GM23338 (cell line): Measurements from ENCODE around the gene FRMD1. TPM values are rescaled to one million over a fixed set of nuclear protein-coding genes. Genes with fewer than 3 reads are reported as not detected.

ENCODE experiments used
- ATAC-seq: fragments of 200-7000 bp; cut with Tn5 transposase; 3 replicates; pipeline ENCODE4 v1.9.1; 2020
- DNase-seq: peaks from one replicate; pipeline ENCODE4 v3.0.0-alpha.2; 2015; ENCODE audit warnings: low spot score
- H2AFZ ChIP-seq: fragments of 200-600 bp; sonication (generic); 2 replicates; pipeline ENCODE4 v1.8.0; 2016; ENCODE audit warnings: antibody characterized with exemption, mild to moderate bottlenecking, moderate library complexity
- H3F3A ChIP-seq: fragments of 200-600 bp; sonication (generic); replicated peaks from 2 replicates; pipeline ENCODE4 v1.8.0; 2017; ENCODE audit warnings: antibody characterized with exemption, mixed run types, low read depth
- H3K27ac ChIP-seq: fragments of 200-600 bp; sonication (generic); 2 replicates; pipeline ENCODE4 v1.6.1; 2016; ENCODE audit warnings: low read depth
- H3K27me3 ChIP-seq: fragments of 200-600 bp; sonication (generic); 2 replicates; pipeline ENCODE4 v1.8.0; 2016; ENCODE audit warnings: mild to moderate bottlenecking, mixed run types, moderate library complexity; ENCODE audit not compliant: insufficient read depth
- H3K36me3 ChIP-seq: fragments of 200-600 bp; sonication (generic); 2 replicates; pipeline ENCODE4 v1.8.0; 2016; ENCODE audit warnings: mild to moderate bottlenecking; ENCODE audit not compliant: insufficient read depth
- H3K4me1 ChIP-seq: fragments of 200-600 bp; sonication (generic); 2 replicates; pipeline ENCODE4 v1.8.0; 2016; ENCODE audit warnings: mild to moderate bottlenecking, moderate library complexity; ENCODE audit not compliant: insufficient read depth
- H3K4me2 ChIP-seq: fragments of 200-600 bp; sonication (generic); 2 replicates; pipeline ENCODE4 v1.7.1; 2017; ENCODE audit warnings: mixed run types
- H3K4me3 ChIP-seq: fragments of 200-600 bp; sonication (generic); 2 replicates; pipeline ENCODE4 v1.6.1; 2016; ENCODE audit warnings: mixed run types
- H3K79me2 ChIP-seq: fragments of 200-600 bp; sonication (generic); replicated peaks from 2 replicates; pipeline ENCODE4 v1.8.0; 2017; ENCODE audit warnings: mild to moderate bottlenecking; ENCODE audit not compliant: insufficient read depth
- H3K9me2 ChIP-seq: fragments of 200-600 bp; sonication (generic); 2 replicates; pipeline ENCODE4 v1.8.0; 2017; ENCODE audit not compliant: insufficient read depth
- H4K20me1 ChIP-seq: fragments of 200-600 bp; sonication (generic); replicated peaks from 2 replicates; pipeline ENCODE4 v1.8.0; 2017; ENCODE audit warnings: mild to moderate bottlenecking; ENCODE audit not compliant: insufficient read depth
- H3K27ac Mint-ChIP-seq: 2 replicates; pipeline ENCODE4 v1.8.0; 2020; ENCODE audit warnings: inconsistent platforms, mild to moderate bottlenecking, moderate library complexity, mixed read lengths
- H3K27me3 Mint-ChIP-seq: 3 replicates; pipeline ENCODE4 v1.8.0; 2022; ENCODE audit warnings: low read depth, mild to moderate bottlenecking, moderate library complexity, mixed read lengths, inconsistent platforms; ENCODE audit not compliant: insufficient read depth, poor library complexity
- H3K36me3 Mint-ChIP-seq: 3 replicates; pipeline ENCODE4 v1.8.0; 2021; ENCODE audit warnings: low read depth, mild to moderate bottlenecking, inconsistent platforms, moderate library complexity, mixed read lengths
- H3K4me1 Mint-ChIP-seq: 3 replicates; pipeline ENCODE4 v1.8.0; 2020; ENCODE audit warnings: mild to moderate bottlenecking, inconsistent platforms, mixed read lengths
- H3K4me3 Mint-ChIP-seq: 3 replicates; pipeline ENCODE4 v1.8.0; 2021; ENCODE audit warnings: moderate library complexity, mild to moderate bottlenecking, inconsistent platforms, mixed read lengths
- H3K9me3 Mint-ChIP-seq: 3 replicates; pipeline ENCODE4 v1.8.0; 2020; ENCODE audit warnings: moderate library complexity, mild to moderate bottlenecking, inconsistent platforms, mixed read lengths
- CREB1 ChIP-seq: fragments of 250-450 bp; sonication (Bioruptor Pico); IDR thresholded peaks from 2 replicates; pipeline ENCODE4 v1.5.0; 2020; ENCODE audit warnings: low read depth, mild to moderate bottlenecking, moderate library complexity
- EZH2 ChIP-seq: fragments of 200-600 bp; sonication (generic); IDR thresholded peaks from one replicate; pipeline ENCODE4 v1.8.0; 2017; ENCODE audit warnings: antibody characterized with exemption, mild to moderate bottlenecking, low read depth; ENCODE audit not compliant: unreplicated experiment
- EZH2phosphoT487 ChIP-seq: fragments of 200-600 bp; sonication (generic); IDR thresholded peaks from one replicate; pipeline ENCODE4 v1.8.1; 2018; ENCODE audit warnings: antibody characterized with exemption; ENCODE audit not compliant: unreplicated experiment
- NANOG ChIP-seq: IDR thresholded peaks from 2 replicates; pipeline ENCODE4 v1.6.1; 2016; ENCODE audit warnings: antibody characterized with exemption, borderline replicate concordance
- POLR2AphosphoS5 ChIP-seq: IDR thresholded peaks from 2 replicates; pipeline ENCODE4 v1.6.1; 2016; ENCODE audit warnings: antibody characterized with exemption, low read depth
- STAT1 ChIP-seq: IDR thresholded peaks from one replicate; pipeline ENCODE4 v1.6.1; 2016; ENCODE audit warnings: antibody characterized with exemption; ENCODE audit not compliant: unreplicated experiment
- ZNF114 ChIP-seq: fragments of 250-450 bp; sonication (Bioruptor Pico); IDR thresholded peaks from 2 replicates; pipeline ENCODE4 v1.5.0; 2020; ENCODE audit warnings: mild to moderate bottlenecking, moderate library complexity
- ZNF331 ChIP-seq: fragments of 250-450 bp; sonication (Bioruptor Pico); IDR thresholded peaks from 2 replicates; pipeline ENCODE4 v1.5.0; 2020; ENCODE audit warnings: low read depth, mild to moderate bottlenecking, moderate library complexity
- polyA plus RNA-seq: library from polyadenylated mRNA; unstranded; fragments of >200 nt; fragmentation: Nextera tagmentation; extraction: Ambion mirVana; gene quantifications from 2 replicates; pipeline ENCODE4 v1.2.1, GENCODE V29; 2016
- total RNA-seq: library from RNA; depleted of rRNA; stranded (reverse); fragments of >200 nt; shearing (Covaris generic); gene quantifications from 2 replicates; pipeline ENCODE4 v1.2.3, GENCODE V29; 2014
- TF ChIP-seq, protein P1 (sequence below): fragments of 250-450 bp; sonication (Bioruptor Pico); IDR thresholded peaks from 2 replicates; pipeline ENCODE4 v1.5.0; 2020; ENCODE audit warnings: mild to moderate bottlenecking, moderate library complexity

FRMD1 gene
- total and polyA plus RNA-seq, 2 experiments from 2014 or later = 1.0 to 2.0 TPM

DNA sequence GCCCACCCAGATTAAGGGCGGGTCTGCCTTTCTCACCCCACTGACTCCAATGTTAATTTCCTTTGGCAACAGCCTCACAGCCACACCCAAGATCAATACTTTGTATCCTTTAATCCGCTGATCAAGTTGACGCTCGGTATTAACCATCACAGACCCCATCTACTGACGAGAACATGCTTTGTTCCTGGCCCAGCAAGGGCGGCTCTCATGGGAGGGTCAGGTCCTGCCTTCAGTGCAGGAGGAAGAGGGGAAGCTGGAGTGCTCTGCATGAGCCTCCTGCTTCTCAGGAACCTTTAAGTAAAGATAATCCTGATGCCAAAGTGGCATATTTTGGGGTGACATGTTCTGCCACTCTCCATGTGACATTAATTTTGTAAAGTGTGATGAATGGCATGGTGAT, 73.2 kb downstream of the FRMD1 start:
- H4K20me1 ChIP-seq = no peaks in the 10 kb centered on the region
- ATAC-seq (no peak), DNase-seq (no peak)
- Mint-ChIP-seq H3K36me3 (peaks cover 11% of the 10 kb centered on the region), H3K27ac (no peak overlapping the region), H3K4me3 (no peak overlapping the region), H3K9me3 (peaks cover 15% of the 10 kb centered on the region), H3K4me1 (no peaks in the 10 kb centered on the region; the same call in 2 of the 3 replicates), H3K27me3 (peaks cover 6% of the 10 kb centered on the region)
- no peaks in the 10 kb centered on the region for H3K36me3 ChIP-seq
- no peaks in the 10 kb centered on the region for H3K4me1 ChIP-seq
- H3K4me2 ChIP-seq = no peak overlapping the region
- no peaks in the 10 kb centered on the region for H3K9me2 ChIP-seq
- no peak overlapping the region for H3K4me3 ChIP-seq
- no peak overlapping the region for H3K27ac ChIP-seq
- H3K79me2 ChIP-seq = no peaks in the 10 kb centered on the region
- H3K27me3 ChIP-seq = no peaks in the 10 kb centered on the region
- no peak overlapping the region for H2AFZ ChIP-seq
- no peaks in the 10 kb centered on the region for H3F3A ChIP-seq
- TF ChIP-seq ZNF114 (CRISPR knock-in tag) (no peak), POLR2AphosphoS5 (no peak), STAT1 (no peak), EZH2 (no peak)
- TF ChIP-seq, protein P1, sequence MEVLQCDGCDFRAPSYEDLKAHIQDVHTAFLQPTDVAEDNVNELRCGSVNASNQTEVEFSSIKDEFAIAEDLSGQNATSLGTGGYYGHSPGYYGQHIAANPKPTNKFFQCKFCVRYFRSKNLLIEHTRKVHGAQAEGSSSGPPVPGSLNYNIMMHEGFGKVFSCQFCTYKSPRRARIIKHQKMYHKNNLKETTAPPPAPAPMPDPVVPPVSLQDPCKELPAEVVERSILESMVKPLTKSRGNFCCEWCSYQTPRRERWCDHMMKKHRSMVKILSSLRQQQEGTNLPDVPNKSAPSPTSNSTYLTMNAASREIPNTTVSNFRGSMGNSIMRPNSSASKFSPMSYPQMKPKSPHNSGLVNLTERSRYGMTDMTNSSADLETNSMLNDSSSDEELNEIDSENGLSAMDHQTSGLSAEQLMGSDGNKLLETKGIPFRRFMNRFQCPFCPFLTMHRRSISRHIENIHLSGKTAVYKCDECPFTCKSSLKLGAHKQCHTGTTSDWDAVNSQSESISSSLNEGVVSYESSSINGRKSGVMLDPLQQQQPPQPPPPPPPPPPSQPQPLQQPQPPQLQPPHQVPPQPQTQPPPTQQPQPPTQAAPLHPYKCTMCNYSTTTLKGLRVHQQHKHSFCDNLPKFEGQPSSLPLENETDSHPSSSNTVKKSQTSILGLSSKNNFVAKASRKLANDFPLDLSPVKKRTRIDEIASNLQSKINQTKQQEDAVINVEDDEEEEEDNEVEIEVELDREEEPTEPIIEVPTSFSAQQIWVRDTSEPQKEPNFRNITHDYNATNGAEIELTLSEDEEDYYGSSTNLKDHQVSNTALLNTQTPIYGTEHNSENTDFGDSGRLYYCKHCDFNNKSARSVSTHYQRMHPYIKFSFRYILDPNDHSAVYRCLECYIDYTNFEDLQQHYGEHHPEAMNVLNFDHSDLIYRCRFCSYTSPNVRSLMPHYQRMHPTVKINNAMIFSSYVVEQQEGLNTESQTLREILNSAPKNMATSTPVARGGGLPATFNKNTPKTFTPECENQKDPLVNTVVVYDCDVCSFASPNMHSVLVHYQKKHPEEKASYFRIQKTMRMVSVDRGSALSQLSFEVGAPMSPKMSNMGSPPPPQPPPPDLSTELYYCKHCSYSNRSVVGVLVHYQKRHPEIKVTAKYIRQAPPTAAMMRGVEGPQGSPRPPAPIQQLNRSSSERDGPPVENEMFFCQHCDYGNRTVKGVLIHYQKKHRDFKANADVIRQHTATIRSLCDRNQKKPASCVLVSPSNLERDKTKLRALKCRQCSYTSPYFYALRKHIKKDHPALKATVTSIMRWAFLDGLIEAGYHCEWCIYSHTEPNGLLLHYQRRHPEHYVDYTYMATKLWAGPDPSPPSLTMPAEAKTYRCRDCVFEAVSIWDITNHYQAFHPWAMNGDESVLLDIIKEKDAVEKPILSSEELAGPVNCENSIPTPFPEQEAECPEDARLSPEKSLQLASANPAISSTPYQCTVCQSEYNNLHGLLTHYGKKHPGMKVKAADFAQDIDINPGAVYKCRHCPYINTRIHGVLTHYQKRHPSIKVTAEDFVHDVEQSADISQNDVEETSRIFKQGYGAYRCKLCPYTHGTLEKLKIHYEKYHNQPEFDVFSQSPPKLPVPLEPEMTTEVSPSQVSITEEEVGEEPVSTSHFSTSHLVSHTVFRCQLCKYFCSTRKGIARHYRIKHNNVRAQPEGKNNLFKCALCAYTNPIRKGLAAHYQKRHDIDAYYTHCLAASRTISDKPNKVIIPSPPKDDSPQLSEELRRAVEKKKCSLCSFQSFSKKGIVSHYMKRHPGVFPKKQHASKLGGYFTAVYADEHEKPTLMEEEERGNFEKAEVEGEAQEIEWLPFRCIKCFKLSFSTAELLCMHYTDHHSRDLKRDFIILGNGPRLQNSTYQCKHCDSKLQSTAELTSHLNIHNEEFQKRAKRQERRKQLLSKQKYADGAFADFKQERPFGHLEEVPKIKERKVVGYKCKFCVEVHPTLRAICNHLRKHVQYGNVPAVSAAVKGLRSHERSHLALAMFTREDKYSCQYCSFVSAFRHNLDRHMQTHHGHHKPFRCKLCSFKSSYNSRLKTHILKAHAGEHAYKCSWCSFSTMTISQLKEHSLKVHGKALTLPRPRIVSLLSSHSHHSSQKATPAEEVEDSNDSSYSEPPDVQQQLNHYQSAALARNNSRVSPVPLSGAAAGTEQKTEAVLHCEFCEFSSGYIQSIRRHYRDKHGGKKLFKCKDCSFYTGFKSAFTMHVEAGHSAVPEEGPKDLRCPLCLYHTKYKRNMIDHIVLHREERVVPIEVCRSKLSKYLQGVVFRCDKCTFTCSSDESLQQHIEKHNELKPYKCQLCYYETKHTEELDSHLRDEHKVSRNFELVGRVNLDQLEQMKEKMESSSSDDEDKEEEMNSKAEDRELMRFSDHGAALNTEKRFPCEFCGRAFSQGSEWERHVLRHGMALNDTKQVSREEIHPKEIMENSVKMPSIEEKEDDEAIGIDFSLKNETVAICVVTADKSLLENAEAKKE (CRISPR knock-in tag) = no peak

DNA sequence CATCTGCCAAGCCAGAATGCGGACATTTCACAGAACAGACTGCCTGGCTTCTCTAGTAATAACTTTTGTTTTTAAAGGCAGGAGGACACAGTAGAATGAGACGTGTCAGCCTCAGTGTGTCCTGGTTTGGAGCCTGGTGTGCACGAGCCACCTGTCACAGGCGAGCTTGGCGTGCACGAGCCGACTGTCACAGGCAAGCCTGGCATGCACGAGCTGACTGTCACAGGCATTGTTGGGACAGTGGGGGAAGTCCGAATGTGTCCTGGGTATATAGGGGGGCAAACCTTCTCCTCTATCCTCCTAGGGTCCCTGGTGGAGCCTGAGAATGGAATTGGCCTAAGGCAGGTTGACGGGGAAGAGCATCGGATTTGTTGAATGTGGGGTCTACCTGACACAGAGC, 74.1 kb downstream of the FRMD1 start:
- Histone ChIP-seq H3K27ac (no peak overlapping the region), H3K36me3 (no peaks in the 10 kb centered on the region), H3K4me1 (no peaks in the 10 kb centered on the region), H4K20me1 (no peaks in the 10 kb centered on the region), H3K4me2 (no peak overlapping the region), H3F3A (no peaks in the 10 kb centered on the region), H2AFZ (no peak overlapping the region), H3K79me2 (no peaks in the 10 kb centered on the region), H3K4me3 (no peak overlapping the region), H3K27me3 (no peaks in the 10 kb centered on the region), H3K9me2 (no peaks in the 10 kb centered on the region)
- H3K4me3 Mint-ChIP-seq = no peak overlapping the region
- no peak for DNase-seq
- H3K36me3 Mint-ChIP-seq = peaks cover 13% of the 10 kb centered on the region
- no peak for ATAC-seq
- peaks cover 6% of the 10 kb centered on the region for H3K27me3 Mint-ChIP-seq
- H3K4me1 Mint-ChIP-seq = no peaks in the 10 kb centered on the region; the same call in 2 of the 3 replicates
- H3K27ac Mint-ChIP-seq = no peak overlapping the region
- H3K9me3 Mint-ChIP-seq = peaks cover 14% of the 10 kb centered on the region
- no peak for TF ChIP-seq NANOG
- no peak for TF ChIP-seq EZH2phosphoT487
- no peak for TF ChIP-seq ZNF331
- no peak for TF ChIP-seq EZH2
- no peak for TF ChIP-seq CREB1 (CRISPR knock-in tag)
- no peak for TF ChIP-seq ZNF114 (CRISPR knock-in tag)
